ENCODE measurements around the gene C2orf15.
"Not testable (repeated sequence)": the region's sequence is repeated elsewhere in the genome, so short reads cannot be mapped to it uniquely, and the experiment has no call there.

C2orf15 gene, protein sequence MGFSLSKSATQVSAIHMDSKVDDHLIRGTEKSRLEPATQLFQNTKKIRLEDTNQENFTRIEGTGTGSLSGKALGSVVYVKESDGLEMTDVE

DNA sequence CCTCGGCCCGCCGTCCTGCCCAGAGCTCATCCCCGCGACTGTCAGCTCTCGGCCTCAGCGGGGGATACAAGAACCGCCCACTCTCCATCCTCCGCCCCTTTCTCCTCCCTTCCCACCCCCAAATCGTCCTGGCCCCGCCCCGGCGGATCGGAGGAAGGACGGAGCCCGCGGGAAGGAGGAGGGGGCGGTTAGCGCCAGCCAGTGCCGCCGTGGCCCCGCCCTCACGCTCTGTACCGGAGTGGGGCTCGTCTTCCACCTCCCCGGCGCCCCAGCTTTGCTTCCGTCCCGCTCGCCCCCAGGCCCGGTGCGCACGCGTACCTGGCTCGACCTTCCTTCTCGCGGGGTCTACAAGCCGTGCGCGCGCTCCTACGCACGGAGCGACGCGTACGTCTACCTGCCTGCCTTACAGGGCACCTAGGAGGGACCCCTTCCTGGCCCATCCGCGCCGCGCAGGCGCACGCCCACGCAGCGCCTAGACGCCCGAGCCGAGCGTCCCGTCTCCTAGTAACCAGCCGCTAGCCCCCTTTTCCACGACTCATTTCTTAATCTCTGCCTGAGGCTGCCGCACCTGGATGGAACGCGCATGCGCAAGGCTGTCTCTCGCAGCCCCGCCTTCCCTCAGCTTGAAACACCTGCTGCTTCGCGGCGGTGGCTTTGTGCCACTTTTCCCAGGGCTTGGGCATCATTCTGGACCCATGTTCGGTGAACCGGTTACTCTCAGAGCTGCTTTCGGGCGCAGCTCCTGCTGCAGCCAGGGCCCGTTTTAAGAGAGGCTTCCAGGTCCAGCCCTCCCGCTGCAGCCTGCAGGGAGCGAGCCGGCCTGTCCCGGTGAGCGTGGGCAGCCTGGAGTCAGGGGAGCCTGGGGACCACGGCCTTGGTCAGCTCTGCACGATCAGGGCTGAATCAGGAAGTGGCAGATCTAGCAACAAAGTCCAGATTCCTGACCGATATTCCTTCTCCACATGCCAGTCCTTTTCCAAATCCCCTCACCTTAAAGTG is at the start of gene C2orf15:
TSS of gene C2orf15 (plus strand) at position 598 of the 999 bp plus-strand sequence. CDS start 8,852 bp downstream, outside the sequence.
- peak within 1 kb of the TSS; percentile 88 for H3K27ac Mint-ChIP-seq
- H3K4me3 Mint-ChIP-seq = peak within 1 kb of the TSS; percentile 97
- peaks cover 32% of the 10 kb centered on the region for H3K4me1 Mint-ChIP-seq (ENCODE audit: low read depth)
- intact Hi-C loops (cut with micrococcal nuclease) = loop anchor here (2.0 to 5.0 kb wide), 2 partner anchors 13 to 41 kb away; partner anchors contain the start of genes LIPT1, MITD1, MRPL30 and TSGA10
- peaks cover 13% of the 10 kb centered on the region for H3K36me3 Mint-ChIP-seq (ENCODE audit: low read depth)
- H3K27me3 Mint-ChIP-seq = peaks cover 11% of the 10 kb centered on the region
- H3K9me3 Mint-ChIP-seq = no peaks in the 10 kb centered on the region

DNA sequence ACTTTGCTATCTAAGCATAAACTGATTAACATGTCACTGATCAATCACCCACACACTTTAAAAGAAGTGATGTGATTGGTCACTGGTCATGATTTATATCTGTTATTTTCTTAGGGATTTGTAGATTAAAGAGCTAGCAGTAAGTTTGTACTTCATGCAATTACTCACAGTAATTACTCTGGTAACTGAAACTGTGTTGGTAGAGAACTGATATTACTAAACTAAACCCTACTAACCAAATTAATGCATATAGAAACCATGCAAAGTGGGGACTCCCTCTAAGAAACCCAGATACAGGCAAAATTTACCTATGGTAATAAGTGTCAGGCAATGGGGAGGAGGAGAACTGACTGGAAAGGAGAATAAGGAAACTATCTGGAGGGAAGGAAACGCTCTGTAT is 44.8 kb upstream of the C2orf15 start:
- Mint-ChIP-seq H3K4me1 (ENCODE audit: low read depth) (peaks cover 6% of the 10 kb centered on the region), H3K27ac (no peak overlapping the region), H3K27me3 (no peaks in the 10 kb centered on the region), H3K4me3 (no peak overlapping the region), H3K36me3 (ENCODE audit: low read depth) (no peaks in the 10 kb centered on the region), H3K9me3 (peaks cover 12% of the 10 kb centered on the region)
- intact Hi-C loops (cut with micrococcal nuclease) = no loop called here

DNA sequence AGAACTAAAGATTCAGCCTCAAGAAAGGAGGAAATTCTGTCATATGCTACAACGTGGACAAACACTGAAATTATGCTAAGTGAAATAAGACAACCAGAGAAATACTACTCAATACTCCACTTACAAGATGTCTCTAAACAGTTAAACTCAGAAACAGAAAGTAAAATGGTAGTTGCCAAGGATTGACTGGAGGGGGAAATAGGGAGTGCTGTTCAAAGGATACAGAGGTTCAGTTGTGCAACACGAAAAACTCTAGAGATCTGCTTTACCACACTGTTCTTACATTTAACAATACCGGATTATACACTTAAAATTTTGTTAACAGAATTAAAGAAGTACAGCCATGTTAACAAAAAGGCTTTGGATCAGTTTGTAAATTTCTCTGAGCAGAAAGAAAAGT is 39.8 kb upstream of the C2orf15 start:
- Mint-ChIP-seq H3K4me1 (ENCODE audit: low read depth) (peaks cover 12% of the 10 kb centered on the region), H3K9me3 (no peaks in the 10 kb centered on the region), H3K36me3 (ENCODE audit: low read depth) (no peaks in the 10 kb centered on the region), H3K27ac (no peak overlapping the region), H3K4me3 (no peak overlapping the region), H3K27me3 (no peaks in the 10 kb centered on the region)
- intact Hi-C loops (cut with micrococcal nuclease) = loop anchor here (10.0 kb wide), 1 partner anchor 53 kb away; the partner anchor contains the start of genes LIPT1 and TSGA10

DNA sequence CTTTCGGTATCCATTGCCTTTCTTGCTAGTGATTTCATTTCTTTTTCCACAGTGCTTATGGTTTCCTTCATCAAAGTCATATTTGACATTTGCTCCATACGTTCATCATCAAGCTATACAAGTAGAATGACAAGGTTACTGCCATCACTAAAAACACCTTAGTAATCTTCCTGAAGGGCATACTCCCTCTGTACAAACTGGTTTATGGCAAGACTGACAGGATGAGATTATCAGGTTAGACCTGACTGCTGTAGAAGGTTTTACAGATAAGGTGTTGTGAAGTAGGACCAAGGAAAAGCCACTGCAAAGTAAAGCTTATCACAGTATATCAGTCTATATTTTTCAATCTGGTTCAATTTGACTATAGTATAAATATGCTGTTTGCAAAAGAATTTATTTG is 37.5 kb upstream of the C2orf15 start:
- Mint-ChIP-seq H3K27me3 (no peaks in the 10 kb centered on the region), H3K4me1 (ENCODE audit: low read depth) (peaks cover 12% of the 10 kb centered on the region), H3K9me3 (no peaks in the 10 kb centered on the region), H3K4me3 (no peak overlapping the region), H3K36me3 (ENCODE audit: low read depth) (no peaks in the 10 kb centered on the region), H3K27ac (no peak overlapping the region)
- intact Hi-C loops (cut with micrococcal nuclease) = loop anchor here (10.0 kb wide), 1 partner anchor 51 kb away; the partner anchor contains the start of genes LIPT1 and TSGA10

DNA sequence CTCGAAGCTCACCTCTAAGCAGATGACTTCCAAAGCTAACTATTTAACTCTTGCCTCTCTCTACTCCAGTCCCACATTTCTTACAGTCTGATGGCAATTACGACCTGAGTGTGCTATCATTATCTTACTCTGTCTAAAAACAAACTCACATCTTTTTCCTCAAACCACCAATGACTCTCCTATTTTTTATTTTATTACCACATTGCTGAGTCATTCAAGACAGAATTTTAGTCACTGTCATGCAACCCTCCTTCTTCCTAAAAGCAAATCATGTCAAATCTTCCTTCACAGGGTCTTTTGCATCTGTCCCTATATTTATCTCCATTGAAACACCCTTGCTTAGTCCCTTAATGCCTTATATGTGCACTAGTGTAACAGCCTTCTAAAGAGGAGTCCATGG is 34.6 kb upstream of the C2orf15 start:
- Mint-ChIP-seq H3K4me3 (no peak overlapping the region), H3K36me3 (ENCODE audit: low read depth) (no peaks in the 10 kb centered on the region), H3K9me3 (no peaks in the 10 kb centered on the region), H3K4me1 (ENCODE audit: low read depth) (peaks cover 3% of the 10 kb centered on the region), H3K27ac (no peak overlapping the region), H3K27me3 (no peaks in the 10 kb centered on the region)
- intact Hi-C loops (cut with micrococcal nuclease) = loop anchor here (10.0 kb wide), 1 partner anchor 48 kb away; the partner anchor contains the start of genes LIPT1 and TSGA10

DNA sequence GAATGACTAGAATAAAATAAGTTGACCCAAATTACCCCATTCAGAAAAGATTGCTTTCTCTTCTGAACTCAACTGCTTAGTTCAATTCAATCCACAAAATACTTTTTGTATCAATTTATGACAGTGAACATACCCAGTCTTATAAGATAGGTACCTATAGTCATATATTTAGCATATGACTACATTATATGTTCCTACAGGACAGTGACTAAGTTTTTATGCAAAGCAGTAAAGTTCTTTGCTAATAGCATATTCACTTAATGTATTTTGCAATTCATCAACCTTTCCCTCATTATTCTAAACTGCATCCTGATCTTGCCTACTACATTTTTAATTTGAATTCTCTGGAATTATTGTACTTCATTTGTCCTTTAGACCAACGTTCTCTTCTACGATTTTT is 30.3 kb upstream of the C2orf15 start:
- intact Hi-C loops (cut with micrococcal nuclease) = no loop called here
- no peak overlapping the region for H3K27ac Mint-ChIP-seq
- H3K9me3 Mint-ChIP-seq = no peaks in the 10 kb centered on the region
- peaks cover 2% of the 10 kb centered on the region for H3K27me3 Mint-ChIP-seq
- H3K36me3 Mint-ChIP-seq (ENCODE audit: low read depth) = no peaks in the 10 kb centered on the region
- no peak overlapping the region for H3K4me3 Mint-ChIP-seq
- H3K4me1 Mint-ChIP-seq (ENCODE audit: low read depth) = no peaks in the 10 kb centered on the region

DNA sequence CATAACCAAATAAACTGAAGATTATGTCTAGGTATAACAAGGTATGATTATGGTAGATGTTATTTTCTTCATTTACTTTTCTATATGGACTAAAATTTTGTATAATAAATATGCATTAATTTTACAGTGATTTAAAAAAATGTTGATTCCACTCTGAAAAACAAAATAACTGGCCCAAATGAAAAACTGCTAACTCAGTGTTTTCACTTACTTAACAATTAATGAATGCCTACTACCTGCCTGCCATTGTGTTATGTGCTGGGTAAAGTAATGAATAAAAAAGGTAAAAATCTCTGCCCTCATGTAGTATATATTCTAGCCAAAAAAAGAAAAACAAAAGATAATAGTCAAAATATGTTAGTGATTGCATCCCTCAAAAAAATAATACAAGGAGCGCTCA is 29.6 kb upstream of the C2orf15 start:
- Mint-ChIP-seq H3K27me3 (peaks cover 2% of the 10 kb centered on the region), H3K4me1 (ENCODE audit: low read depth) (no peaks in the 10 kb centered on the region), H3K4me3 (no peak overlapping the region), H3K27ac (no peak overlapping the region), H3K9me3 (no peaks in the 10 kb centered on the region), H3K36me3 (ENCODE audit: low read depth) (no peaks in the 10 kb centered on the region)
- intact Hi-C loops (cut with micrococcal nuclease) = no loop called here

DNA sequence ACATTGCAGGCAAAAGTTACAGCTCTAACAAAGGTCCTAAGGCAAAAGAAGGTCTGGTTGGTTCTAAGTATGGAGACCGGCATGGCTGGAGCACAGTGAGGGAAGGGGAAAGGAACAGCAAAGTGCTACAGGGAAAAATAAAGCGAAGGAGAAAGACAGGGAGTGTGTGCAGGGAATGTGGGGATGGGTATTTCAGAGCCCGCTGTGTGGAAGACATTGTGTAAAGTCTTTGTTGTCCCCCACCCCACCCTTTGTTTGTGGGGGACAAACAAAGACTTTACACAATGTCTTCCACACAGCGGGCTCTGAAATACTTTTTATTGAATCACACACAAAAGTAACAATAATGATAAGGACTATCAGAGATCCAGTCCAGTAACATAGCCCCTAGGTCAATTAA is 28.9 kb upstream of the C2orf15 start:
- H3K36me3 Mint-ChIP-seq (ENCODE audit: low read depth) = no peaks in the 10 kb centered on the region
- intact Hi-C loops (cut with micrococcal nuclease) = no loop called here
- H3K9me3 Mint-ChIP-seq = no peaks in the 10 kb centered on the region
- H3K27ac Mint-ChIP-seq = no peak overlapping the region
- H3K4me3 Mint-ChIP-seq = no peak overlapping the region
- H3K4me1 Mint-ChIP-seq (ENCODE audit: low read depth) = no peaks in the 10 kb centered on the region
- peaks cover 2% of the 10 kb centered on the region for H3K27me3 Mint-ChIP-seq

DNA sequence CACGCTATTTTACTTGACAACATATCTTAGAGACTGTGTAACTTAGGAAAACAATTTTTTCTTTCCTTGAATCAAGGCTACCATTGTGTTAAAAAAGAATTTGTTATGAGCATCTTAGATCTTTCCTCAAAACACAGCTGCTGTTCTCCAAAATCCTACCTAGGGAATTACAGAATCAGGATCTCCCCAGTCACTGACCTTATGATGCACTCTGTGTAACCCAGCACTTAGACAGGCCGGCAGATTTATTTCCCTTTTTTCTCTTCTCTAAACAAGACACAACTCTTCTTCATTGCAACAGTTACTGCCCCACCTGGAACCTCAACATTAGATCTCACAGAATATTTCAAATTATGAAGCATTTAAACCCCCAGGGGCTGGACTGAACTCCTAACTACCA is 13.5 kb upstream of the C2orf15 start:
- no peak overlapping the region for H3K4me3 Mint-ChIP-seq
- H3K9me3 Mint-ChIP-seq = peaks cover 36% of the 10 kb centered on the region
- H3K4me1 Mint-ChIP-seq (ENCODE audit: low read depth) = peaks cover 11% of the 10 kb centered on the region
- H3K27ac Mint-ChIP-seq = no peak overlapping the region
- H3K27me3 Mint-ChIP-seq = no peaks in the 10 kb centered on the region
- intact Hi-C loops (cut with micrococcal nuclease) = no loop called here
- no peaks in the 10 kb centered on the region for H3K36me3 Mint-ChIP-seq (ENCODE audit: low read depth)

DNA sequence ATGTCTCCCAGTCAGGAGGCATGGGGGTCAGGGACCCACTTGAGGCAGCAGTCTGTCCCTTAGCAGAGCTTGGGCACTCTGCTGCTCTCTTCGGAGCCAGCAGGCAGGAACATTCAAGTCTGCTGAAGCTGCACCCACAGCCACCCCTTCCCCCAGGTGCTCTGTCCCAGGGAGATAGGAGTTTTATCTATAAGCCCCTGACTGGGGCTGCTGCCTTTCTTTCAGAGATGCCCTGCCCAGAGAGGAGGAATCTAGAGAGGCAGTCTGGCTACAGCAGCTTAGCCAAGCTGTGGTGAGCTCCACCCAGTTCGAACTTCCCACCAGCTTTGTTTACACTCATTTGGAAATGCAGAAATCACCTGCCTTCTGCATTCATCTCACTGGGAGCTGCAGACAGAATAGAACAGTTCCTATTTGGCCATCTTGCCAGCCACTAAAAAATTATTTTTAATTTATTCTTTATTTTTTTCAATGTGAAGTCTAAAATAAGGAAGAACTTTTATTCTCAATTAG is 6.4 kb upstream of the C2orf15 start:
- intact Hi-C loops (cut with micrococcal nuclease) = not testable (repeated sequence)

DNA sequence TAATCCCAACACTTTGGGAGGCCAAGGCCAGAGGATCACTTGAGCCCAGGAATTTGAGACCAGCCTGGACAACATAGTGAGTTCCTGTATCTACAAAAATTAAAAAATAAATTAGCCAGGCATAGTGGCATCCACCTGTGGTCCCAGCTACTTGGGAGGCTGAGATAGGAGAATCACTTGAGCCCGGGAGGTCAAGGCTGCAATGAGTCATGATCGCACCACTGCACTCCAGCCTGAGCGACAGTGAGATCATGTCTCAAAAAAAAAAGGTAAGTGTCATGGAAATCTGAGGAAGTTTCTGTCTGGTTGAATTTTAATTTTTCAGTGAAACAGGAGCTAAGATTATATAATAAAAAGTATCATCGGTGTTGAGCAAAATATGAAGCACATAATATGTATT is 2.5 kb upstream of the C2orf15 start:
- Mint-ChIP-seq H3K27ac (no peak overlapping the region), H3K4me1 (ENCODE audit: low read depth) (peaks cover 36% of the 10 kb centered on the region), H3K27me3 (peaks cover 11% of the 10 kb centered on the region), H3K36me3 (ENCODE audit: low read depth) (peaks cover 13% of the 10 kb centered on the region), H3K4me3 (no peak overlapping the region), H3K9me3 (peaks cover 3% of the 10 kb centered on the region)
- intact Hi-C loops (cut with micrococcal nuclease) = no loop called here

More for the DNA sequence above, 6.4 kb upstream of the C2orf15 start:
- H3K36me3 Mint-ChIP-seq (ENCODE audit: low read depth); H3K27ac Mint-ChIP-seq; H3K27me3 Mint-ChIP-seq; H3K4me3 Mint-ChIP-seq: not testable (repeated sequence)
- peaks cover 18% of the 10 kb centered on the region for H3K4me1 Mint-ChIP-seq (ENCODE audit: low read depth)
- H3K9me3 Mint-ChIP-seq = peaks cover 42% of the 10 kb centered on the region

DNA sequence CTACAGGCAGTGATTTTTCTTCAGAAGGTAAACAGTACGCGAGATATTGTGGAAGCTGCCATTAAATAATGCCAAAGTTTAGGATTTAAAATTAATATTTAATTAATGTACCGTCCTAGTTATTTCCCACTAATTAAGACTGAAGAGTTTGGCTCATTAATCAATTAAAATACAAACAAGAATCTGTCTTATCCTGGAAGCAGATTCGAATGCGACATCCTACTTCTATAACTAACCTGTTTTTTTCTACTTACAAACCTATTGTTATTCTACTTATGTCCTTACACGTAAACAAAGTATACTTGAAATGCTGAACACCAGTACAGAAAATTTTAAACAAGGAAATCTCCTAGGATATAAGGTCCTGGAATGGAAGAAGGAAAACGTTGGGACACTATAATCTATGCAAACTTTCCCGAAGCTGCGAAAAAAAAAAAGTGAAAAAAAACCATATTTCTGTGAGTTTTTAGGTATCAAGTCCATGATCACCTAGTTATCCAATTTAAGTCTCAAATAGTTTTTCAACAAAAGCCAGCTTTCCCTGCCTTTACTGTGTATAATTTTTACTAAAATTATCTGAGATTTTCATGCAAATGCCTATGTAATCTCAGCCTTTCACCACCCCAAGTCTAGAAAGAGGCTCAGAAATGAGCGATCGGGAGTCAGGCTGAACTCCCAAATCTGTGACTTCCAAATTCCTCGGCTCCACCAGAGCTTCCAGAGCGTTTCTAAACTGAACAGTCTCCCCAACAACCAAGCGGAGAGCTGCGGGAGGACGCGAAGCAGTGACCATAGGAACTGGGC is 1.2 kb upstream of the C2orf15 start:
- no peaks in the 10 kb centered on the region for H3K9me3 Mint-ChIP-seq
- H3K27me3 Mint-ChIP-seq = peaks cover 11% of the 10 kb centered on the region
- peak overlapping the region; percentile 97 for H3K4me3 Mint-ChIP-seq
- peaks cover 37% of the 10 kb centered on the region for H3K4me1 Mint-ChIP-seq (ENCODE audit: low read depth)
- H3K36me3 Mint-ChIP-seq (ENCODE audit: low read depth) = peaks cover 13% of the 10 kb centered on the region
- intact Hi-C loops (cut with micrococcal nuclease) = loop anchor here (2.0 to 5.0 kb wide), 2 partner anchors 15 to 42 kb away; partner anchors contain the start of genes LIPT1, MITD1, MRPL30 and TSGA10
- H3K27ac Mint-ChIP-seq = peak overlapping the region; percentile 88

DNA sequence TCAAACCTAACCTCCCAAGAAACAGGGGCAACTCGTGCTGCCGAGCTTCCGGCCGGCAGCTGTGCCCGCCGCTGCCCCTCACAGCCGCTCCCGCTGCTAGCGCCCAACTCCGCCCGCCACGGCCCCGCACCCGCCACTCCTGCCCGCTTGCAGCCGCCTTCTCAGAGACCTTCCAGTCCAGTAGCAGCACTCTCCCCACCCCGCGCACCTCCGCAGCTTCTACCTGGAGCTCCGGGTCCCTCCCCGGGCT is 722 bp upstream of the C2orf15 start:
- Mint-ChIP-seq H3K4me3 (peak overlapping the region; percentile 97), H3K27ac (peak overlapping the region; percentile 88), H3K36me3 (ENCODE audit: low read depth) (peaks cover 13% of the 10 kb centered on the region), H3K4me1 (ENCODE audit: low read depth) (peaks cover 32% of the 10 kb centered on the region), H3K27me3 (peaks cover 11% of the 10 kb centered on the region), H3K9me3 (no peaks in the 10 kb centered on the region)
- intact Hi-C loops (cut with micrococcal nuclease) = loop anchor here (2.0 to 5.0 kb wide), 2 partner anchors 14 to 42 kb away; partner anchors contain the start of genes LIPT1, MITD1, MRPL30 and TSGA10
